K562 treated with DMSO at 1 percent for 4 hours (cell line): ENCODE results near the gene ZBTB12. TPM values are rescaled to one million over a fixed set of nuclear protein-coding genes. Genes with fewer than 3 reads are reported as not detected.

ENCODE experiments used
- total RNA-seq: library from RNA; unstranded; fragments of 300-600 nt; gene quantifications from 2 replicates; pipeline ENCODE4 v1.2.3, GENCODE V29; 2022; ENCODE audit not compliant: insufficient read depth

Gene ZBTB12
- total RNA-seq: 6.4 and 10.3 TPM in 2 replicates

GRCh38 chr6:31901953-31902643 lies at the start of gene ZBTB12:
ZBTB12 (minus strand) TSS chr6:31902086; CDS start chr6:31901305, 781 bp downstream.

GRCh38 chr6:31945507-31946369 lies 43.9 kb upstream of the ZBTB12 start, which contains the start of gene CFB:
CFB (plus strand) TSS chr6:31946095; CDS start chr6:31946222, 127 bp downstream.

GRCh38 chr6:31927242-31927862 lies 25.5 kb upstream of the ZBTB12 start, which contains the start of gene C2:
C2 (plus strand) TSS chr6:31927717; CDS start chr6:31927753, 36 bp downstream.

GRCh38 chr6:31897612-31898382 lies 4.1 kb downstream of the ZBTB12 start, which contains the start of gene EHMT2:
EHMT2 (minus strand) TSS chr6:31897698; CDS start chr6:31897677, 21 bp downstream.

GRCh38 chr6:31878726-31879125 lies 23.2 kb downstream of the ZBTB12 start, which contains the start of gene SLC44A4:
SLC44A4 (minus strand) TSS chr6:31878997; CDS start chr6:31878980, 17 bp downstream.

GRCh38 chr6:31862344-31863235 lies 39.3 kb downstream of the ZBTB12 start, which contains the start of gene NEU1:
NEU1 (minus strand) TSS chr6:31862821; CDS start chr6:31862776, 45 bp downstream.

Other genes starting within 250 kb of the ZBTB12 start
- 380 and 409 TPM in 2 replicates for gene BAG6, start 249.4 kb downstream of the ZBTB12 start, total RNA-seq
- gene APOM, start 246.2 kb downstream of the ZBTB12 start, total RNA-seq: 8.4 and 11.2 TPM in 2 replicates
- 17.7 and 18.6 TPM in 2 replicates for gene C6orf47, start 241.3 kb downstream of the ZBTB12 start, total RNA-seq
- gene GPANK1, start 237.1 kb downstream of the ZBTB12 start, total RNA-seq: 23.4 and 36.8 TPM in 2 replicates
- gene CSNK2B, start 236.0 kb downstream of the ZBTB12 start, total RNA-seq: 613 and 654 TPM in 2 replicates
- gene LY6G5B, start 232.1 kb downstream of the ZBTB12 start, total RNA-seq: 5.0 and 12.4 TPM in 2 replicates
- gene LY6G5C, start 221.0 kb downstream of the ZBTB12 start, total RNA-seq: 3.4 TPM in 1 of 2 replicates, not detected in the other
- gene ABHD16A, start 198.8 kb downstream of the ZBTB12 start, total RNA-seq: 91.1 and 99.5 TPM in 2 replicates
- gene LY6G6F, start 195.2 kb downstream of the ZBTB12 start, total RNA-seq: not detected in 2 replicates
- not detected in 2 replicates for gene LY6G6D, start 186.7 kb downstream of the ZBTB12 start, total RNA-seq
- gene LY6G6C, start 180.3 kb downstream of the ZBTB12 start, total RNA-seq: not detected in 2 replicates
- 0.51 TPM in 1 of 2 replicates, not detected in the other for gene MPIG6B, start 178.7 kb downstream of the ZBTB12 start, total RNA-seq
- 66.8 and 75.1 TPM in 2 replicates for gene DDAH2, start 172.8 kb downstream of the ZBTB12 start, total RNA-seq
- gene CLIC1, start 165.6 kb downstream of the ZBTB12 start, total RNA-seq: 1,213 and 1,370 TPM in 2 replicates
- gene MSH5, start 162.1 kb downstream of the ZBTB12 start, total RNA-seq: 22.0 and 30.3 TPM in 2 replicates
- 2.6 and 8.2 TPM in 2 replicates for gene SAPCD1, start 139.4 kb downstream of the ZBTB12 start, total RNA-seq
- gene VWA7, start 124.8 kb downstream of the ZBTB12 start, total RNA-seq: 5.4 and 5.6 TPM in 2 replicates
- 147 and 165 TPM in 2 replicates for gene VARS1, start 106.3 kb downstream of the ZBTB12 start, total RNA-seq
- 139 and 155 TPM in 2 replicates for gene LSM2, start 95.1 kb downstream of the ZBTB12 start, total RNA-seq
- gene HSPA1L, start 86.8 kb downstream of the ZBTB12 start, total RNA-seq: 2.5 and 2.8 TPM in 2 replicates
- gene HSPA1A, start 86.5 kb downstream of the ZBTB12 start, total RNA-seq: 641 and 912 TPM in 2 replicates
- gene HSPA1B, start 74.3 kb downstream of the ZBTB12 start, total RNA-seq: 595 and 769 TPM in 2 replicates
- 232 TPM in 2 replicates for gene NEU1, start 39.3 kb downstream of the ZBTB12 start, total RNA-seq
- 12.7 and 13.4 TPM in 2 replicates for gene SLC44A4, start 23.1 kb downstream of the ZBTB12 start, total RNA-seq
- 61.5 and 78.2 TPM in 2 replicates for gene EHMT2, start 4.4 kb downstream of the ZBTB12 start, total RNA-seq
- gene C2, start 25.6 kb upstream of the ZBTB12 start, total RNA-seq: 8.3 and 9.1 TPM in 2 replicates
- gene CFB, start 44.0 kb upstream of the ZBTB12 start, total RNA-seq: 3.8 TPM in 1 of 2 replicates, not detected in the other
- gene NELFE, start 56.9 kb upstream of the ZBTB12 start, total RNA-seq: 78.2 and 128 TPM in 2 replicates
- 43.6 and 60.1 TPM in 2 replicates for gene SKIC2, start 57.1 kb upstream of the ZBTB12 start, total RNA-seq
- gene DXO, start 70.1 kb upstream of the ZBTB12 start, total RNA-seq: 16.6 and 24.1 TPM in 2 replicates
- 4.3 and 10.0 TPM in 2 replicates for gene C4A, start 80.0 kb upstream of the ZBTB12 start, total RNA-seq
- 3.6 and 8.2 TPM in 2 replicates for gene C4B, start 112.7 kb upstream of the ZBTB12 start, total RNA-seq
- gene CYP21A2, start 136.3 kb upstream of the ZBTB12 start, total RNA-seq: 0.98 and 1.1 TPM in 2 replicates
- 22.0 and 35.7 TPM in 2 replicates for gene TNXB, start 207.3 kb upstream of the ZBTB12 start, total RNA-seq
- 120 and 128 TPM in 2 replicates for gene ATF6B, start 226.2 kb upstream of the ZBTB12 start, total RNA-seq
- 11.5 and 15.9 TPM in 2 replicates for gene FKBPL, start 228.2 kb upstream of the ZBTB12 start, total RNA-seq
- 2.9 and 6.5 TPM in 2 replicates for gene PRRT1, start 249.9 kb upstream of the ZBTB12 start, total RNA-seq